Lower lobe of right lung (tissue), 2 donors: ENCODE data around the gene MAP2. TPM values are rescaled to one million over a fixed set of nuclear protein-coding genes. Genes with fewer than 3 reads are reported as not detected.

ENCODE experiments used
- ATAC-seq, 2 donors: fragments of 200-7000 bp; cut with Tn5 transposase; one replicate each; pipeline ENCODE4 v1.9.1; 2020 to 2022; ENCODE audit warnings: mild to moderate bottlenecking in 2 of 2, moderate library complexity in 2 of 2
- DNase-seq: peaks from one replicate; pipeline ENCODE4 v3.0.0-alpha.2; 2020
- H3K27ac ChIP-seq: fragments of 200-600 bp; one replicate; pipeline ENCODE4 v1.8.0; 2022
- H3K27me3 ChIP-seq: fragments of 200-600 bp; one replicate; pipeline ENCODE4 v1.8.0; 2022; ENCODE audit warnings: low read depth
- H3K36me3 ChIP-seq: fragments of 200-600 bp; one replicate; pipeline ENCODE4 v1.8.0; 2022; ENCODE audit warnings: mild to moderate bottlenecking
- H3K4me1 ChIP-seq: fragments of 200-600 bp; one replicate; pipeline ENCODE4 v1.8.0; 2022
- H3K4me3 ChIP-seq: fragments of 200-600 bp; one replicate; pipeline ENCODE4 v1.8.0; 2022; ENCODE audit warnings: mild to moderate bottlenecking
- H3K9me3 ChIP-seq: fragments of 200-600 bp; one replicate; pipeline ENCODE4 v1.8.0; 2022
- CTCF ChIP-seq: fragments of 200-600 bp; IDR thresholded peaks from one replicate; pipeline ENCODE4 v1.8.0; 2022; ENCODE audit warnings: antibody characterized with exemption, mild to moderate bottlenecking
- intact Hi-C: fragments of 100-400 bp; cut with DNase I; formaldehyde crosslinking; loops from one replicate; pipeline ENCODE4 v1.11.0; 2022
- total RNA-seq: library from RNA; stranded (reverse); fragmentation: NEBNext Ultra II Directional; extraction: Animal tissue kit (Norgen Biotek cat#: 25700); gene quantifications from one replicate; pipeline ENCODE4 v1.2.1, GENCODE V29; 2021
- donor health status: DM: no; HTN: yes; CAD: no; lungs with severe emphysema.

The MAP2 gene
- total RNA-seq, 1 donor from 2014 or later, result 22.6 TPM

- peak in 1 of 2 donors; percentile 25 for ATAC-seq
Observed at GRCh38 chr2:209382775-209383174, 41.1 kb upstream of the MAP2 start.

GRCh38 chr2:209383212-209383611 lies 40.6 kb upstream of the MAP2 start:
- intact Hi-C loops, result no loop called here
- no peak for DNase-seq
- TF ChIP-seq CTCF, result no peak
- Histone ChIP-seq H3K9me3 (peaks cover 4% of the 10 kb centered on the region), H3K4me1 (no peaks in the 10 kb centered on the region), H3K36me3 (no peaks in the 10 kb centered on the region), H3K27me3 (no peaks in the 10 kb centered on the region), H3K4me3 (no peak overlapping the region), H3K27ac (no peak overlapping the region)
- ATAC-seq, result peak; percentile 29 to 57

More at GRCh38 chr2:209382775-209383174, 41.1 kb upstream of the MAP2 start:
- no peak for DNase-seq
- Histone ChIP-seq H3K27me3 (no peaks in the 10 kb centered on the region), H3K36me3 (no peaks in the 10 kb centered on the region), H3K9me3 (peaks cover 6% of the 10 kb centered on the region), H3K4me1 (no peaks in the 10 kb centered on the region), H3K27ac (no peak overlapping the region), H3K4me3 (no peak overlapping the region)
- no peak for TF ChIP-seq CTCF
- intact Hi-C loops, result no loop called here

- Histone ChIP-seq H3K36me3 (no peaks in the 10 kb centered on the region), H3K4me1 (no peaks in the 10 kb centered on the region), H3K27me3 (no peaks in the 10 kb centered on the region), H3K27ac (no peak overlapping the region), H3K4me3 (no peak overlapping the region), H3K9me3 (no peaks in the 10 kb centered on the region)
- DNase-seq (peak; percentile 32), ATAC-seq (peak in 1 of 2 donors; percentile 43)
- no peak for TF ChIP-seq CTCF
- intact Hi-C loops, result no loop called here
Observed at GRCh38 chr2:209387389-209387788, 36.5 kb upstream of the MAP2 start.

GRCh38 chr2:209388446-209389037 lies 35.3 kb upstream of the MAP2 start:
- no peak for DNase-seq
- peak in 1 of 2 donors; percentile 67 for ATAC-seq
- H3K9me3 ChIP-seq, result no peaks in the 10 kb centered on the region
- no peaks in the 10 kb centered on the region for H3K4me1 ChIP-seq
- H3K27me3 ChIP-seq, result no peaks in the 10 kb centered on the region
- no peak overlapping the region for H3K27ac ChIP-seq
- intact Hi-C loops, result no loop called here
- no peaks in the 10 kb centered on the region for H3K36me3 ChIP-seq
- no peak for TF ChIP-seq CTCF
- no peak overlapping the region for H3K4me3 ChIP-seq

GRCh38 chr2:209389171-209389618 lies 34.7 kb upstream of the MAP2 start:
- Histone ChIP-seq H3K4me3 (no peak overlapping the region), H3K36me3 (no peaks in the 10 kb centered on the region), H3K9me3 (no peaks in the 10 kb centered on the region), H3K4me1 (no peaks in the 10 kb centered on the region), H3K27ac (no peak overlapping the region), H3K27me3 (no peaks in the 10 kb centered on the region)
- DNase-seq (no peak), ATAC-seq (no peak)
- intact Hi-C loops, result no loop called here
- TF ChIP-seq CTCF, result no peak
